ENCODE results near the gene CCL20. TPM values are rescaled to one million over a fixed set of nuclear protein-coding genes. Genes with fewer than 3 reads are reported as not detected.

The CCL20 gene
- total and polyA plus RNA-seq, 2 of the 13 experiments (the other 11 are each of a cell fraction or from before 2014, with no cell fraction given), result 223 to 903 TPM

DNA sequence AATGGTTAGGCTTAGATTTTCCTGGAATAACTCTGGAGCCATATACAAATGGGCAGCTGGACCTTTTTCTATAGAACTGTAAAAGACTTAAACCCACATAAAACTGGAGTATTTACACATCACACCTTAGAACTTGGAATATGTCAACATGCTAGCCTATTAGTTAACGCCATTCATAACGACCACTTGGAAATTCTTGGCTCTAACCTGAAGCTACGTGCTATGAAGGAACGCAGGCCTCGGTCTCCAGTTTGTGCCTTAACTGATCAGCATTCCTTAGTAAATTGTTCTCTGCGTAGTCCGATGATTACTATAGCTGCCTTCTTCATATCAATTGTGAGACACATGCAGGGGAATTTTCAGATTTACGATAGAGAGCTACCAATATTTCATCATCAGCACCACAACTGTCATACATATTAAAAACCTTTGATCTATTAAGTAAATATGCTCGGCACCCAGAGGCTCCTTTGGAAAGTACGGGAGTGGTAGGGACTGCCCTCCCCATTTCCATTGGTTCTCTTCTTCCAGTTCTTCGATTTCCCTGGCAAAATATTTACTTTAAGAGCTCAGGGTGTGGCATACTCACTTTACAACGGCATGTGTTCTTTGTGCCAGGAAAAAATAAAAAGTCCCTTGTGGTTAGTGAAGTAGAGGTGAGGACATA is 17.5 kb upstream of the CCL20 start:
- Histone ChIP-seq H3K9me3 (ENCODE audit: low read length) (no peaks in the 10 kb centered on the region), H3K4me3 (replicated peaks in 1 of 3; ENCODE audit: insufficient read depth in 1 of 3, low read depth in 2 of 3, low read length in 3 of 3) (no peak overlapping the region), H3K27me3 (ENCODE audit: control insufficient read depth in 1 of 2, insufficient read depth in 2 of 2, low read length in 2 of 2) (no peaks in the 10 kb centered on the region), H3K4me1 (ENCODE audit: insufficient read depth, low read length) (peaks cover 48% of the 10 kb centered on the region), H3K4me2 (ENCODE audit: low read depth, low read length) (peak overlapping the region; percentile 38), H3K27ac (ENCODE audit: extremely low read length, insufficient read depth, low read length) (no peak overlapping the region), H3K36me3 (replicated peaks in 1 of 2; ENCODE audit: control insufficient read depth in 1 of 2, insufficient read depth in 2 of 2, low read length in 2 of 2) (no peaks in the 10 kb centered on the region), H4K20me1 (ENCODE audit: insufficient read depth, low read length) (no peaks in the 10 kb centered on the region), H3K9ac (ENCODE audit: insufficient read depth, low read depth, low read length) (no peak overlapping the region), H3K79me2 (ENCODE audit: insufficient read depth, low read length) (no peaks in the 10 kb centered on the region), H2AFZ (ENCODE audit: low read length) (no peak overlapping the region)
- DNase-seq (ENCODE audit: low spot score) (peak; percentile 61), FAIRE-seq (no peak), ATAC-seq (peak; percentile 57)
- in situ Hi-C loops (cut with HindIII; ENCODE audit: extremely low pct_ligation_motif_present, low pct_unique_long_range_greater_than_20kb) (no loop called here), intact Hi-C loops (cut with micrococcal nuclease; ENCODE audit: unreplicated experiment) (loop anchor here (2.0 kb wide), 1 partner anchor 23 kb away; no protein-coding TSS in a partner anchor)
- no TSS peak for BruUV-seq (replicated peaks)
- WGBS (ENCODE audit: low lambda C conversion rate), result 36% methylated on average over 12 of the region's 12 CpGs
- ChIA-PET CTCF (ENCODE audit: low intra/inter-chr PET ratio, low total read pairs) (no interaction called here), POLR2A (interaction anchor here (0.9 to 2.8 kb wide), 5 partner anchors 8 to 23 kb away, joined by 3 to 29 read pairs (median 4); partner anchors contain the start of gene CCL20)
- TF ChIP-seq SIX4 (CRISPR knock-in tag; IDR thresholded peaks at IDR 0.05) (0 out of 2 replicates have a peak, but pooled peaks have one; percentile 19), RAD51 (IDR thresholded peaks at IDR 0.05; ENCODE audit: borderline replicate concordance) (no peak), SOX13 (IDR thresholded peaks at IDR 0.05) (no peak), SOX13 (CRISPR knock-in tag; conservative IDR thresholded peaks at IDR 0.05 in 1 of 2, IDR thresholded peaks at IDR 0.05 in 1 of 2) (peak in 1 of 2 experiments; percentile 39; a peak in 1 of 4 replicates), CEBPB (IDR thresholded peaks at IDR 0.05; ENCODE audit: borderline replicate concordance, low read depth, low read length) (0 out of 2 replicates have a peak, but pooled peaks have one; percentile 43), ZNF709 (CRISPR knock-in tag; IDR thresholded peaks at IDR 0.05) (no peak), ZNF451 (CRISPR knock-in tag; IDR thresholded peaks at IDR 0.05) (no peak), ZNF430 (CRISPR knock-in tag; IDR thresholded peaks at IDR 0.05) (no peak), ZNF678 (CRISPR knock-in tag; IDR thresholded peaks at IDR 0.05) (no peak), FOXA3 (CRISPR knock-in tag; IDR thresholded peaks at IDR 0.05) (peak; percentile 37; the same call in 1 of the 2 replicates), ZNF543 (CRISPR knock-in tag; IDR thresholded peaks at IDR 0.05) (no peak), ARID2 (CRISPR knock-in tag; IDR thresholded peaks at IDR 0.05; ENCODE audit: borderline replicate concordance) (no peak), RXRB (CRISPR knock-in tag; IDR thresholded peaks at IDR 0.05; ENCODE audit: borderline replicate concordance) (no peak), EHMT2 (IDR thresholded peaks at IDR 0.05; ENCODE audit: borderline replicate concordance, low read depth, low read length) (0 out of 2 replicates have a peak, but pooled peaks have one; percentile 29), KAT2B (IDR thresholded peaks at IDR 0.05; ENCODE audit: borderline replicate concordance, low read depth, low read length) (no peak), NFRKB (IDR thresholded peaks at IDR 0.05) (no peak)
- TF ChIP-seq, protein P1, sequence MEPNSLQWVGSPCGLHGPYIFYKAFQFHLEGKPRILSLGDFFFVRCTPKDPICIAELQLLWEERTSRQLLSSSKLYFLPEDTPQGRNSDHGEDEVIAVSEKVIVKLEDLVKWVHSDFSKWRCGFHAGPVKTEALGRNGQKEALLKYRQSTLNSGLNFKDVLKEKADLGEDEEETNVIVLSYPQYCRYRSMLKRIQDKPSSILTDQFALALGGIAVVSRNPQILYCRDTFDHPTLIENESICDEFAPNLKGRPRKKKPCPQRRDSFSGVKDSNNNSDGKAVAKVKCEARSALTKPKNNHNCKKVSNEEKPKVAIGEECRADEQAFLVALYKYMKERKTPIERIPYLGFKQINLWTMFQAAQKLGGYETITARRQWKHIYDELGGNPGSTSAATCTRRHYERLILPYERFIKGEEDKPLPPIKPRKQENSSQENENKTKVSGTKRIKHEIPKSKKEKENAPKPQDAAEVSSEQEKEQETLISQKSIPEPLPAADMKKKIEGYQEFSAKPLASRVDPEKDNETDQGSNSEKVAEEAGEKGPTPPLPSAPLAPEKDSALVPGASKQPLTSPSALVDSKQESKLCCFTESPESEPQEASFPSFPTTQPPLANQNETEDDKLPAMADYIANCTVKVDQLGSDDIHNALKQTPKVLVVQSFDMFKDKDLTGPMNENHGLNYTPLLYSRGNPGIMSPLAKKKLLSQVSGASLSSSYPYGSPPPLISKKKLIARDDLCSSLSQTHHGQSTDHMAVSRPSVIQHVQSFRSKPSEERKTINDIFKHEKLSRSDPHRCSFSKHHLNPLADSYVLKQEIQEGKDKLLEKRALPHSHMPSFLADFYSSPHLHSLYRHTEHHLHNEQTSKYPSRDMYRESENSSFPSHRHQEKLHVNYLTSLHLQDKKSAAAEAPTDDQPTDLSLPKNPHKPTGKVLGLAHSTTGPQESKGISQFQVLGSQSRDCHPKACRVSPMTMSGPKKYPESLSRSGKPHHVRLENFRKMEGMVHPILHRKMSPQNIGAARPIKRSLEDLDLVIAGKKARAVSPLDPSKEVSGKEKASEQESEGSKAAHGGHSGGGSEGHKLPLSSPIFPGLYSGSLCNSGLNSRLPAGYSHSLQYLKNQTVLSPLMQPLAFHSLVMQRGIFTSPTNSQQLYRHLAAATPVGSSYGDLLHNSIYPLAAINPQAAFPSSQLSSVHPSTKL (CRISPR knock-in tag; IDR thresholded peaks at IDR 0.05), result peak; percentile 14; the same call in 1 of the 2 replicates
- TF ChIP-seq, protein P2, sequence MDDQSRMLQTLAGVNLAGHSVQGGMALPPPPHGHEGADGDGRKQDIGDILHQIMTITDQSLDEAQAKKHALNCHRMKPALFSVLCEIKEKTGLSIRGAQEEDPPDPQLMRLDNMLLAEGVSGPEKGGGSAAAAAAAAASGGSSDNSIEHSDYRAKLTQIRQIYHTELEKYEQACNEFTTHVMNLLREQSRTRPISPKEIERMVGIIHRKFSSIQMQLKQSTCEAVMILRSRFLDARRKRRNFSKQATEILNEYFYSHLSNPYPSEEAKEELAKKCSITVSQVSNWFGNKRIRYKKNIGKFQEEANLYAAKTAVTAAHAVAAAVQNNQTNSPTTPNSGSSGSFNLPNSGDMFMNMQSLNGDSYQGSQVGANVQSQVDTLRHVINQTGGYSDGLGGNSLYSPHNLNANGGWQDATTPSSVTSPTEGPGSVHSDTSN (CRISPR knock-in tag; IDR thresholded peaks at IDR 0.05; ENCODE audit: borderline replicate concordance), result no peak
- TF ChIP-seq, protein P3, sequence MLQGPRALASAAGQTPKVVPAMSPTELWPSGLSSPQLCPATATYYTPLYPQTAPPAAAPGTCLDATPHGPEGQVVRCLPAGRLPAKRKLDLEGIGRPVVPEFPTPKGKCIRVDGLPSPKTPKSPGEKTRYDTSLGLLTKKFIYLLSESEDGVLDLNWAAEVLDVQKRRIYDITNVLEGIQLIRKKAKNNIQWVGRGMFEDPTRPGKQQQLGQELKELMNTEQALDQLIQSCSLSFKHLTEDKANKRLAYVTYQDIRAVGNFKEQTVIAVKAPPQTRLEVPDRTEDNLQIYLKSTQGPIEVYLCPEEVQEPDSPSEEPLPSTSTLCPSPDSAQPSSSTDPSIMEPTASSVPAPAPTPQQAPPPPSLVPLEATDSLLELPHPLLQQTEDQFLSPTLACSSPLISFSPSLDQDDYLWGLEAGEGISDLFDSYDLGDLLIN (CRISPR knock-in tag; IDR thresholded peaks at IDR 0.05; ENCODE audit: borderline replicate concordance), result no peak
